ENCODE measurements around the gene ELP5. TPM values are rescaled to one million over a fixed set of nuclear protein-coding genes. Genes with fewer than 3 reads are reported as not detected.

Gene ELP5
- total RNA-seq, 4 donors from 2014 or later, result 29.6 to 36.8 (median 33.8) TPM

- WGBS, 2 donors (ENCODE audit: low coverage in 1 of 2), result 42 to 54% methylated on average over 2 to 14 of the region's 24 CpGs
- Histone ChIP-seq H3K9me3 (no peaks in the 10 kb centered on the region), H3K27ac (peak overlapping the region in 1 of 4 donors; percentile 24), H3K4me3 (no peak overlapping the region), H3K36me3 (peaks cover 0 to 17% of the 10 kb centered on the region in 2 donors), H3K27me3 (no peaks in the 10 kb centered on the region), H3K4me1 (peaks cover 0 to 61% (median 3%) of the 10 kb centered on the region in 3 donors)
- ATAC-seq, result no peak
- TF ChIP-seq POLR2AphosphoS5 (IDR thresholded peaks at IDR 0.05) (no peak), CTCF (IDR thresholded peaks at IDR 0.05) (no peak), EP300 (IDR thresholded peaks at IDR 0.05) (no peak), POLR2A (IDR thresholded peaks at IDR 0.05) (no peak)
These were observed 44.7 kb upstream of the ELP5 start for GRCh38 chr17:7207120-7208001.

- no peaks in the 10 kb centered on the region for H3K9me3 ChIP-seq
- no peaks in the 10 kb centered on the region for H3K27me3 ChIP-seq
- ATAC-seq, result no peak
- peaks cover 0 to 10% of the 10 kb centered on the region in 2 donors for H3K36me3 ChIP-seq
- no peak overlapping the region for H3K4me3 ChIP-seq
- WGBS, 2 donors (ENCODE audit: low coverage in 1 of 2), result 44% methylated on average over 5 of the region's 21 CpGs; no CpG with 5 or more reads in 1 of the 2 donors
- peaks cover 0 to 62% (median 3%) of the 10 kb centered on the region in 3 donors for H3K4me1 ChIP-seq
- H3K27ac ChIP-seq, result peak overlapping the region in 1 of 4 donors; percentile 18
- TF ChIP-seq POLR2A (IDR thresholded peaks at IDR 0.05), result no peak
- TF ChIP-seq POLR2AphosphoS5 (IDR thresholded peaks at IDR 0.05), result no peak
- TF ChIP-seq CTCF (IDR thresholded peaks at IDR 0.05), result no peak
- no peak for TF ChIP-seq EP300 (IDR thresholded peaks at IDR 0.05)
These were observed 43.9 kb upstream of the ELP5 start for GRCh38 chr17:7208027-7208571.

GRCh38 chr17:7208754-7209460, 43.1 kb upstream of the ELP5 start:
- Histone ChIP-seq H3K4me3 (no peak overlapping the region), H3K9me3 (no peaks in the 10 kb centered on the region), H3K36me3 (peaks cover 0 to 2% of the 10 kb centered on the region in 2 donors), H3K27me3 (no peaks in the 10 kb centered on the region), H3K27ac (no peak overlapping the region), H3K4me1 (peaks cover 0 to 67% (median 9%) of the 10 kb centered on the region in 3 donors)
- no peak for ATAC-seq
- no peak for TF ChIP-seq POLR2A (IDR thresholded peaks at IDR 0.05)
- TF ChIP-seq EP300 (IDR thresholded peaks at IDR 0.05), result no peak
- no peak for TF ChIP-seq POLR2AphosphoS5 (IDR thresholded peaks at IDR 0.05)
- no peak for TF ChIP-seq CTCF (IDR thresholded peaks at IDR 0.05)
- 77 to 80% methylated on average over 1 to 3 of the region's 9 CpGs for WGBS, 2 donors (ENCODE audit: low coverage in 1 of 2)

- H3K9me3 ChIP-seq, result no peaks in the 10 kb centered on the region
- WGBS, 2 donors (ENCODE audit: low coverage in 1 of 2), result 34 to 39% methylated on average over 12 to 16 of the region's 37 CpGs
These were observed 40.3 kb upstream of the ELP5 start for GRCh38 chr17:7211491-7212273.

More at GRCh38 chr17:7211491-7212273, 40.3 kb upstream of the ELP5 start:
- TF ChIP-seq POLR2A (IDR thresholded peaks at IDR 0.05) (no peak), POLR2AphosphoS5 (IDR thresholded peaks at IDR 0.05) (no peak), EP300 (IDR thresholded peaks at IDR 0.05) (no peak), CTCF (IDR thresholded peaks at IDR 0.05) (no peak)
- H3K4me1 ChIP-seq, result peaks cover 4 to 66% (median 27%) of the 10 kb centered on the region in 3 donors
- no peaks in the 10 kb centered on the region for H3K36me3 ChIP-seq
- peak overlapping the region in 1 of 2 donors; percentile 4 for H3K4me3 ChIP-seq
- no peak overlapping the region for H3K27ac ChIP-seq
- H3K27me3 ChIP-seq, result no peaks in the 10 kb centered on the region
- no peak for ATAC-seq

Data from gastroesophageal sphincter (tissue), 4 donors.